PC-9 (cell line): ENCODE measurements around the gene UBE3C. TPM values are rescaled to one million over a fixed set of nuclear protein-coding genes. Genes with fewer than 3 reads are reported as not detected.
A peak's percentile ranks its signal among the peaks of the same experiment; 100 is the strongest.

Experiments
- BruUV-seq: library from RNA; stranded (reverse); fragments of 400-500 nt; replicated peaks from 2 replicates; lab custom pipeline; 2021; lab: Mats Ljungman, UMichigan
- CTCF ChIA-PET: fragments of 300-600 bp; sonication (Branson Sonifier 250); formaldehyde crosslinking; loops from one replicate; lab custom pipeline; 2022; ENCODE audit warnings: antibody characterized with exemption; lab: Charles Lee
- POLR2A ChIA-PET: fragments of 300-600 bp; sonication (Branson Sonifier 250); formaldehyde crosslinking; loops from one replicate; lab custom pipeline; 2022; ENCODE audit warnings: antibody characterized with exemption; ENCODE audit not compliant: unreplicated experiment; lab: Charles Lee
- DNase-seq, 2 experiments: peaks; one replicate each; pipeline versions ENCODE4 v3.0.0 to v3.0.0-alpha.2; 2015 to 2022; ENCODE audit warnings: mixed read lengths in 1 of 2
- H2AFZ ChIP-seq: fragments of 200-600 bp; sonication (generic); 2 replicates; pipeline ENCODE4 v1.8.1; 2017; ENCODE audit warnings: antibody characterized with exemption
- H3F3A ChIP-seq: fragments of 200-600 bp; sonication (generic); 2 replicates; pipeline ENCODE4 v1.8.1; 2017; ENCODE audit warnings: antibody characterized with exemption, mild to moderate bottlenecking, low read depth; ENCODE audit not compliant: insufficient read depth
- H3K27ac ChIP-seq: fragments of 200-600 bp; sonication (generic); 2 replicates; pipeline ENCODE4 v1.6.1; 2016; ENCODE audit warnings: mixed run types
- H3K27me3 ChIP-seq: fragments of 200-600 bp; sonication (generic); 2 replicates; pipeline ENCODE4 v1.6.1; 2016; ENCODE audit warnings: low read depth, mixed run types; ENCODE audit not compliant: insufficient read depth
- H3K36me3 ChIP-seq: fragments of 200-600 bp; sonication (generic); 2 replicates; pipeline ENCODE4 v1.6.1; 2016; ENCODE audit warnings: low read depth, mixed run types
- H3K4me1 ChIP-seq: fragments of 200-600 bp; sonication (generic); replicated peaks from 2 replicates; pipeline ENCODE4 v1.6.1; 2016; ENCODE audit warnings: mixed run types; ENCODE audit not compliant: insufficient read depth
- H3K4me2 ChIP-seq: fragments of 200-600 bp; sonication (generic); 2 replicates; pipeline ENCODE4 v1.6.1; 2017; ENCODE audit warnings: mixed run types
- H3K4me3 ChIP-seq: fragments of 200-600 bp; sonication (generic); 2 replicates; pipeline ENCODE4 v1.6.1; 2016; ENCODE audit warnings: mixed run types
- H3K79me2 ChIP-seq: fragments of 200-600 bp; sonication (generic); 2 replicates; pipeline ENCODE4 v1.6.1; 2017; ENCODE audit warnings: low read depth, mixed run types
- H3K9me2 ChIP-seq: fragments of 200-600 bp; sonication (generic); 2 replicates; pipeline ENCODE4 v1.8.1; 2017; ENCODE audit warnings: mild to moderate bottlenecking; ENCODE audit not compliant: insufficient read depth
- H3K9me3 ChIP-seq: fragments of 200-600 bp; sonication (generic); 2 replicates; pipeline ENCODE4 v1.8.1; 2016; ENCODE audit warnings: low read depth; ENCODE audit not compliant: insufficient read depth
- H4K20me1 ChIP-seq: fragments of 200-600 bp; sonication (generic); 2 replicates; pipeline ENCODE4 v1.8.1; 2017; ENCODE audit not compliant: insufficient read depth
- EZH2 ChIP-seq: fragments of 200-600 bp; sonication (generic); IDR thresholded peaks from 2 replicates; pipeline ENCODE4 v1.8.0; 2017; ENCODE audit warnings: antibody characterized with exemption, low read depth
- intact Hi-C: fragments of 100-400 bp; cut with micrococcal nuclease; formaldehyde crosslinking; loops from one replicate; pipeline ENCODE4 v1.10.0; 2022; ENCODE audit not compliant: unreplicated experiment
- total RNA-seq: library from RNA; stranded (reverse); gene quantifications from 2 replicates; pipeline ENCODE4 v1.2.3, GENCODE V29; 2021
- TF ChIP-seq, protein P1 (sequence below): fragments of 200-600 bp; sonication (generic); conservative IDR thresholded peaks from 2 replicates; pipeline ENCODE4 v1.6.1; 2017; ENCODE audit warnings: mixed run types, antibody characterized with exemption, mild to moderate bottlenecking, moderate library complexity

Gene UBE3C
- total RNA-seq, 1 experiment from 2014 or later: 77.6 TPM

DNA sequence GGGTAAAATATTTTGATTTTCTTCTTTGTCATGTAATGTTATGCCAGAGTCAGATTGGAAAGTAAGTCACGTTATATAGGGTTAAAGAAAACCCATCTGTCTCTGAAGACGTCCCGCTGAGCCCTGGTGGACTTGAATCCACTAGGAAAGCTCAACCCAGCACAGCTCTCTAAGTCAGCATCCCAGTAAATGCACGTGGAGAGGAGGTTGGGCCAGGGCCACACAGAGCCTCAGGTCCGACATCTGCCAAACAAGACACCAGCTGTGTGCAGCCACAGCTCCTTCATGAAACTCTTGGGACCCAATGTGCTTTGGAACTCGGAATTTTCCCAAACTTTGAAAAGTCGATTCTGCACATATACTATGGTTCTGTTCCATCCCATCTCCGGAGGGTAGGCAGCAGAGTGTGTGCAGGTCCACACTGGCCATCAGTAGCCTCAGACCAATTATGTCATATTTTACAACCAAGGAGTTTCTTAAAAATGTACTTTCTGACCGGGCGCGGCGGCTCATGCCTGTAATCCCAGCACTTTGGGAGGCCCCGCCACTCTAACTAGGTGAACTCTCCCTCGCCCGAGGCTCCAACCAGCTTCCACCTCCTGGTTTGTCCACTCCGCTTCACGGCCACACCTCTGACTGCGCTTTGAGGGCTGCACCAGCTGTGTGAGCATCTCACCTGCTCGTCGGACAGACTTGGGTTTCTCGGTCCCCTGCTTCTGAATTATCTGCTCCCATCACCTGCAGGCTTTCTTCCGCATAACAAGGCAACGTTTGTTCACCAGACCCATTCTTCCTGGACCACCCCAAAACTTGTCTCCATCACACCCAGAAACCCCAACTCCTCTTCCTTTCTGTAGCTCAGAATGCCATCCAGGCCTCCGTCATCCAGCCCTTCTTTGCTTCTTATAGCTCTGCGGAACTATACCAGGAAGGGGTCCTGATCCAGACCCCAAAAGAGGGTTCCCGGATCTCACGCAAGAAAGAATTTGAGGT is 168.4 kb downstream of the UBE3C start:
- Histone ChIP-seq H3K27ac (peak overlapping the region; percentile 91), H3K36me3 (no peaks in the 10 kb centered on the region), H3K9me3 (no peaks in the 10 kb centered on the region), H3K4me1 (peaks cover 64% of the 10 kb centered on the region), H4K20me1 (no peaks in the 10 kb centered on the region), H3K9me2 (no peaks in the 10 kb centered on the region), H3F3A (peaks cover 69% of the 10 kb centered on the region), H3K4me2 (no peak overlapping the region), H3K79me2 (no peaks in the 10 kb centered on the region), H2AFZ (no peak overlapping the region), H3K27me3 (no peaks in the 10 kb centered on the region), H3K4me3 (no peak overlapping the region)
- no peak for TF ChIP-seq EZH2
- no TSS peak for BruUV-seq
- POLR2A ChIA-PET: no interaction called here
- CTCF ChIA-PET: no interaction called here
- no peak for DNase-seq
- intact Hi-C loops: no loop called here

DNA sequence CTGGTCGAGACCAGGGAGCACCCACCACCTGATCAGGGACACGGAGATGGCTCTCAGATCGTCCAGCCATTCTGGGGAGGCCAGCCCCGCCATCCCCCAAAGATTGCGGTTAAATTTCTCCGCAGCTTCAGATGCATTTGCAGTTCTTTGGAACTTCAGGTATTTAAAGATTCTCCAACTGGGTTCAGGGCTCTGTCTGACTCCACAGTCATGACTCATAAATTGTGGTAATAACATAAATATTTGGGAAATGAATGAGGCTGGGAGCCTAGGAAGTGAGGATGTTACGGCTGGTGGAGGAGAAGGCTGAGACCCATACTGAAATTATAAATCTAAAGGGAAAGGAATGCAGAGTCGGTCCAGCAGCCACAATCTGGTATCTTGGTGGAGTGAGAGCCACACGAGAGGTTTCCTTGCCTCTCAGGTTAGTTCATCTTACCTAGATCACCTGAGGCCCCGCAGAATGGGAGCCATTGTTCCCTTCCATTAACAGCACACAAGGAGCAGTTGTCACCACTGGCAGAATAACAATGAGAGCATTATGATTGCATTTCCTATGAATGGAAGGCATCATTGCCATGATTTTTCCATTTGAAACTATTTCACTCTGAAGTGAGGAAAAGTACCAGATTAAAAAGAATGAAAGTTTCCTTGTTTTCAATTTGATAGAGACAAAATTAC is 171.4 kb downstream of the UBE3C start:
- no peak overlapping the region for H2AFZ ChIP-seq
- ChIA-PET POLR2A (interaction anchor here (0.6 to 0.7 kb wide), 2 partner anchors 22 to 28 kb away, joined by 4 to 5 read pairs; no protein-coding TSS in a partner anchor), CTCF (no interaction called here)
- no peaks in the 10 kb centered on the region for H3K9me3 ChIP-seq
- H3K27ac ChIP-seq: peak overlapping the region; percentile 91
- H3K4me2 ChIP-seq: peak overlapping the region; percentile 68
- H3F3A ChIP-seq: peaks cover 47% of the 10 kb centered on the region
- peak overlapping the region; percentile 1; the same call in 1 of the 2 replicates for H3K4me3 ChIP-seq
- H4K20me1 ChIP-seq: no peaks in the 10 kb centered on the region
- peaks cover 42% of the 10 kb centered on the region for H3K4me1 ChIP-seq
- no peaks in the 10 kb centered on the region for H3K27me3 ChIP-seq
- TSS peak; percentile 89 for BruUV-seq
- no peak for TF ChIP-seq EZH2
- TF ChIP-seq, protein P1, sequence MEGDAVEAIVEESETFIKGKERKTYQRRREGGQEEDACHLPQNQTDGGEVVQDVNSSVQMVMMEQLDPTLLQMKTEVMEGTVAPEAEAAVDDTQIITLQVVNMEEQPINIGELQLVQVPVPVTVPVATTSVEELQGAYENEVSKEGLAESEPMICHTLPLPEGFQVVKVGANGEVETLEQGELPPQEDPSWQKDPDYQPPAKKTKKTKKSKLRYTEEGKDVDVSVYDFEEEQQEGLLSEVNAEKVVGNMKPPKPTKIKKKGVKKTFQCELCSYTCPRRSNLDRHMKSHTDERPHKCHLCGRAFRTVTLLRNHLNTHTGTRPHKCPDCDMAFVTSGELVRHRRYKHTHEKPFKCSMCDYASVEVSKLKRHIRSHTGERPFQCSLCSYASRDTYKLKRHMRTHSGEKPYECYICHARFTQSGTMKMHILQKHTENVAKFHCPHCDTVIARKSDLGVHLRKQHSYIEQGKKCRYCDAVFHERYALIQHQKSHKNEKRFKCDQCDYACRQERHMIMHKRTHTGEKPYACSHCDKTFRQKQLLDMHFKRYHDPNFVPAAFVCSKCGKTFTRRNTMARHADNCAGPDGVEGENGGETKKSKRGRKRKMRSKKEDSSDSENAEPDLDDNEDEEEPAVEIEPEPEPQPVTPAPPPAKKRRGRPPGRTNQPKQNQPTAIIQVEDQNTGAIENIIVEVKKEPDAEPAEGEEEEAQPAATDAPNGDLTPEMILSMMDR: no peak
- no peaks in the 10 kb centered on the region for H3K9me2 ChIP-seq
- no peaks in the 10 kb centered on the region for H3K79me2 ChIP-seq
- no peaks in the 10 kb centered on the region for H3K36me3 ChIP-seq
- DNase-seq: peak; percentile 78 to 99
- intact Hi-C loops: loop anchor here (1.0 to 2.0 kb wide), 2 partner anchors 8 to 27 kb away; partner anchors contain the start of gene DNAJB6

DNA sequence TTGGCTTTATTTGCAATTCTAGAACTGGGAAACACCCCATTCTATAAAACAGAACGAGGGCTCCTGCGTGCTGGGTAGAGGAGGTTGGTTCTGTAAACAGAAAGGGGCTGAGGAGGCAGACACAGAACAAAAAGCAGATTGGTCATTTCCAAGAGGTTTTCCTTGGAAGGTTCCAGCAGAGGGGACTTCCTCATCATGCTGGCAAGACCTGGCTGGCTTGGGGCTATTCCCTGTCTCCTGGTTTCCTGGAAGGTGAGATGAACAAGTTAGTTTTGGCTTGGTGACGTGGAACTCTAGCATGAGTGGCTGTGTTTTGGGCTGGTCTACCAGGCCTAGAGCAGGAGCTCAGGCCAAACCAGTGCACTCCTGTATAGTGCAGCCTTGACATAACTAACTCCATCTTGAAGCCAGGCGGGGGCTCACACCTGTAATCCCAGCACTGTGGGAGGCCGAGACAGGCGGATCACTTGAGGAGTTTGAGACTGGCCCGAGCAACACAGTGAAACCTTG is 172.0 kb downstream of the UBE3C start:
- no peaks in the 10 kb centered on the region for H4K20me1 ChIP-seq
- intact Hi-C loops: loop anchor here (1.0 to 2.0 kb wide), 2 partner anchors 8 to 26 kb away; partner anchors contain the start of gene DNAJB6
- peaks cover 42% of the 10 kb centered on the region for H3K4me1 ChIP-seq
- peaks cover 46% of the 10 kb centered on the region for H3F3A ChIP-seq
- H3K9me2 ChIP-seq: no peaks in the 10 kb centered on the region
- H3K27ac ChIP-seq: peak overlapping the region; percentile 91
- no peaks in the 10 kb centered on the region for H3K27me3 ChIP-seq
- no TSS peak for BruUV-seq
- CTCF ChIA-PET: no interaction called here
- no peak overlapping the region for H2AFZ ChIP-seq
- H3K79me2 ChIP-seq: no peaks in the 10 kb centered on the region
- POLR2A ChIA-PET: no interaction called here
- no peaks in the 10 kb centered on the region for H3K36me3 ChIP-seq
- H3K4me2 ChIP-seq: peak overlapping the region; percentile 68
- H3K9me3 ChIP-seq: no peaks in the 10 kb centered on the region
- DNase-seq: no peak
- no peak overlapping the region; the same call in 1 of the 2 replicates for H3K4me3 ChIP-seq
- TF ChIP-seq EZH2: no peak
- TF ChIP-seq, protein P1: no peak
